HEK293 (cell line): Measurements from ENCODE around the gene FOXF2.

ENCODE experiments used
- ATF2 ChIP-seq: fragments of 450-650 bp; formaldehyde crosslinking; IDR thresholded peaks from 2 replicates; pipeline ENCODE4 v1.5.1; 2016; ENCODE audit warnings: missing biosample characterization, missing genetic modification characterization, low read depth
- BCL6B ChIP-seq: fragments of 450-650 bp; formaldehyde crosslinking; IDR thresholded peaks from 2 replicates; pipeline ENCODE4 v1.5.1; 2017; ENCODE audit warnings: missing biosample characterization, missing genetic modification characterization
- CTCF ChIP-seq: fragments of 450-650 bp; formaldehyde crosslinking; IDR thresholded peaks from 2 replicates; pipeline ENCODE4 v1.5.1; 2016; ENCODE audit warnings: missing biosample characterization, missing genetic modification characterization
- IKZF3 ChIP-seq: fragments of 450-650 bp; IDR thresholded peaks from 2 replicates; pipeline ENCODE4 v1.5.0; 2018; ENCODE audit warnings: missing biosample characterization, mild to moderate bottlenecking, missing genetic modification characterization, moderate library complexity
- MEIS1 ChIP-seq: sonication (generic); formaldehyde crosslinking; IDR thresholded peaks from 2 replicates; pipeline ENCODE4 v1.8.1; 2022; ENCODE audit warnings: missing genetic modification reagents, mild to moderate bottlenecking, borderline replicate concordance
- RBAK ChIP-seq: fragments of 450-650 bp; formaldehyde crosslinking; IDR thresholded peaks from 2 replicates; pipeline ENCODE4 v1.5.1; 2016; ENCODE audit warnings: missing biosample characterization, missing genetic modification characterization
- REST ChIP-seq: fragments of 450-650 bp; formaldehyde crosslinking; IDR thresholded peaks from 2 replicates; pipeline ENCODE4 v1.5.1; 2016; ENCODE audit warnings: missing biosample characterization, missing genetic modification characterization
- YY1 ChIP-seq: fragments of 450-650 bp; formaldehyde crosslinking; IDR thresholded peaks from 2 replicates; pipeline ENCODE4 v1.5.1; 2018; ENCODE audit warnings: missing biosample characterization, missing genetic modification characterization
- ZNF133 ChIP-seq: fragments of 450-650 bp; formaldehyde crosslinking; IDR thresholded peaks from 2 replicates; pipeline ENCODE4 v1.5.1; 2016; ENCODE audit warnings: missing biosample characterization, missing genetic modification characterization
- ZNF175 ChIP-seq: fragments of 450-650 bp; formaldehyde crosslinking; IDR thresholded peaks from 2 replicates; pipeline ENCODE4 v1.5.1; 2016; ENCODE audit warnings: missing biosample characterization, missing genetic modification characterization
- ZNF274 ChIP-seq, 2 experiments: fragments of 200-500 bp in 1 of 2; fragments of 450-650 bp in 1 of 2; sonication (Bioruptor generic) in 1 of 2; formaldehyde crosslinking in 1 of 2; IDR thresholded peaks; 2 replicates each; pipeline versions ENCODE4 v1.5.1 to v1.6.1; 2014 to 2016; ENCODE audit warnings: borderline replicate concordance in 1 of 2, inconsistent platforms in 1 of 2, low read length in 1 of 2, missing biosample characterization in 1 of 2, missing genetic modification characterization in 1 of 2
- ZNF624 ChIP-seq: fragments of 450-650 bp; formaldehyde crosslinking; IDR thresholded peaks from 2 replicates; pipeline ENCODE4 v1.5.1; 2017; ENCODE audit warnings: missing biosample characterization, missing genetic modification characterization

GRCh38 chr6:1400126-1400850 is 10.9 kb downstream of the FOXF2 start:
- TF ChIP-seq ATF2 (tag by site-specific recombination): no peak
- TF ChIP-seq YY1 (tag by site-specific recombination): no peak
- no peak for TF ChIP-seq CTCF (tag by site-specific recombination)
- no peak for TF ChIP-seq REST
- no peak for TF ChIP-seq ZNF175 (tag by site-specific recombination)
- TF ChIP-seq MEIS1 (CRISPR knock-in tag): no peak
- no peak for TF ChIP-seq IKZF3 (tag by site-specific recombination)
- TF ChIP-seq BCL6B: no peak
- no peak for TF ChIP-seq ZNF624 (tag by site-specific recombination)
- no peak for TF ChIP-seq RBAK (tag by site-specific recombination)
- no peak for TF ChIP-seq ZNF133
- TF ChIP-seq ZNF274 (IDR thresholded peaks at IDR 0.05; ENCODE audit: low read length): no peak
- TF ChIP-seq ZNF274 (tag by site-specific recombination; IDR thresholded peaks at IDR 0.05; ENCODE audit: borderline replicate concordance): no peak
